IMR-90 (cell line): ENCODE measurements around the gene EPHA6. TPM values are rescaled to one million over a fixed set of nuclear protein-coding genes. Genes with fewer than 3 reads are reported as not detected.

ENCODE experiments used
- ATAC-seq: fragments of 200-7000 bp; cut with Tn5 transposase; 2 replicates; pipeline ENCODE4 v1.9.1; 2020; ENCODE audit warnings: low read depth, mild to moderate bottlenecking, moderate library complexity
- BruUV-seq: library from RNA; stranded (reverse); fragments of 400-500 nt; replicated peaks from 2 replicates; lab custom pipeline; 2021; lab: Mats Ljungman, UMichigan
- CTCF ChIA-PET: fragments of 300-600 bp; formaldehyde crosslinking; extraction: SDS; loops from one replicate; lab custom pipeline; 2021; ENCODE audit warnings: antibody characterized with exemption; lab: Yijun Ruan, JAX
- POLR2A ChIA-PET: fragments of 300-600 bp; sonication (Branson Sonifier 250); formaldehyde crosslinking; loops from one replicate; lab custom pipeline; 2022; ENCODE audit warnings: antibody characterized with exemption; ENCODE audit not compliant: unreplicated experiment; lab: Charles Lee
- DNase-seq: peaks from one replicate; pipeline ENCODE4 v3.0.0; 2013
- H2AFZ ChIP-seq: replicated peaks from 2 replicates; pipeline ENCODE3; 2013; ENCODE audit warnings: low read length, mild to moderate bottlenecking; ENCODE audit not compliant: poor library complexity
- H2AK5ac ChIP-seq: 2 replicates; pipeline ENCODE4 v1.6.1; 2013; ENCODE audit warnings: low read depth, low read length, inconsistent platforms
- H2AK9ac ChIP-seq: replicated peaks from 2 replicates; pipeline ENCODE3; 2013; ENCODE audit warnings: mild to moderate bottlenecking, low read depth, low read length, moderate library complexity; ENCODE audit not compliant: poor library complexity
- H2BK120ac ChIP-seq: 2 replicates; pipeline ENCODE4 v1.6.1; 2013; ENCODE audit warnings: low read depth, low read length, inconsistent platforms
- H2BK15ac ChIP-seq: 3 replicates; pipeline ENCODE4 v1.6.1; 2013; ENCODE audit warnings: low read depth, low read length, inconsistent platforms
- H2BK20ac ChIP-seq: 2 replicates; pipeline ENCODE4 v1.6.1; 2013; ENCODE audit warnings: low read depth, mild to moderate bottlenecking, inconsistent platforms, low read length, moderate library complexity
- H2BK5ac ChIP-seq: 2 replicates; pipeline ENCODE4 v1.6.1; 2013; ENCODE audit warnings: mild to moderate bottlenecking, low read depth, low read length, inconsistent platforms; ENCODE audit not compliant: poor library complexity, severe bottlenecking
- H3K14ac ChIP-seq: replicated peaks from 2 replicates; pipeline ENCODE4 v1.6.1; 2013; ENCODE audit warnings: low read depth, low read length, inconsistent platforms
- H3K18ac ChIP-seq: 2 replicates; pipeline ENCODE4 v1.6.1; 2013; ENCODE audit warnings: low read depth, low read length, control low read depth
- H3K23ac ChIP-seq: 2 replicates; pipeline ENCODE4 v1.6.1; 2013; ENCODE audit warnings: low read depth, low read length, inconsistent platforms
- H3K27ac ChIP-seq: 2 replicates; pipeline ENCODE4 v1.5.1; 2013; ENCODE audit warnings: mild to moderate bottlenecking, control low read depth, low read length; ENCODE audit not compliant: insufficient read depth
- H3K27me3 ChIP-seq: 2 replicates; pipeline ENCODE4 v1.6.1; 2013; ENCODE audit warnings: low read length; ENCODE audit not compliant: control insufficient read depth, insufficient read depth
- H3K36me3 ChIP-seq: 2 replicates; pipeline ENCODE4 v1.6.1; 2013; ENCODE audit warnings: low read length, mixed read lengths; ENCODE audit not compliant: control insufficient read depth, insufficient read depth
- H3K4ac ChIP-seq: 2 replicates; pipeline ENCODE4 v1.6.1; 2013; ENCODE audit warnings: low read depth, low read length, inconsistent platforms
- H3K4me1 ChIP-seq: 2 replicates; pipeline ENCODE4 v1.6.1; 2013; ENCODE audit warnings: low read length, mixed read lengths; ENCODE audit not compliant: control insufficient read depth, insufficient read depth
- H3K4me2 ChIP-seq: 2 replicates; pipeline ENCODE4 v1.6.1; 2013; ENCODE audit warnings: low read depth, mild to moderate bottlenecking, control low read depth, low read length, moderate library complexity
- H3K4me3 ChIP-seq: 2 replicates; pipeline ENCODE4 v1.5.1; 2013; ENCODE audit warnings: low read depth, mild to moderate bottlenecking, control low read depth, low read length, moderate library complexity; ENCODE audit not compliant: insufficient read depth
- H3K56ac ChIP-seq: 2 replicates; pipeline ENCODE4 v1.6.1; 2013; ENCODE audit warnings: low read length, inconsistent platforms; ENCODE audit not compliant: insufficient read depth; ENCODE audit errors: extremely low read depth
- H3K79me1 ChIP-seq, 2 experiments: 2 replicates each; pipeline ENCODE4 v1.6.1; 2013; ENCODE audit warnings: low read length in 2 of 2, inconsistent platforms in 1 of 2, low read depth in 1 of 2
- H3K9ac ChIP-seq: 2 replicates; pipeline ENCODE4 v1.6.1; 2013; ENCODE audit warnings: low read depth, low read length, control low read depth
- H3K9me1 ChIP-seq: 2 replicates; pipeline ENCODE4 v1.6.1; 2013; ENCODE audit warnings: low read length, inconsistent platforms; ENCODE audit not compliant: insufficient read depth
- H3K9me3 ChIP-seq: 2 replicates; pipeline ENCODE4 v1.6.1; 2013; ENCODE audit warnings: low read length; ENCODE audit not compliant: control insufficient read depth, insufficient read depth
- H4K20me1 ChIP-seq: 2 replicates; pipeline ENCODE4 v1.6.1; 2013; ENCODE audit warnings: low read length, inconsistent platforms; ENCODE audit not compliant: insufficient read depth
- H4K5ac ChIP-seq: 2 replicates; pipeline ENCODE4 v1.6.1; 2013; ENCODE audit warnings: mild to moderate bottlenecking, low read depth, low read length, control low read depth
- H4K8ac ChIP-seq, 2 experiments: 2 replicates each; pipeline ENCODE4 v1.6.1; 2013; ENCODE audit warnings: low read depth in 2 of 2, low read length in 2 of 2, control low read depth in 1 of 2, inconsistent platforms in 1 of 2
- H4K91ac ChIP-seq: 2 replicates; pipeline ENCODE4 v1.6.1; 2013; ENCODE audit warnings: low read depth, low read length, inconsistent platforms; ENCODE audit not compliant: insufficient read depth
- FOS ChIP-seq: fragments of 150-350 bp; IDR thresholded peaks from 2 replicates; pipeline ENCODE4 v1.6.1; 2016; ENCODE audit warnings: low read depth, low read length
- WGBS, 2 experiments: methylation state at CpG; one replicate each; pipeline versions ENCODE4 v1.1.5 to v1.1.7; 2013; ENCODE audit warnings: missing lambda C conversion rate in 2 of 2; ENCODE audit not compliant: insufficient read length in 1 of 2; ENCODE audit errors: extremely low coverage in 2 of 2; 5-methylcytosine and 5-hydroxymethylcytosine counted together
- dilution Hi-C: fragments of 300-500 bp; cut with HindIII; formaldehyde crosslinking; loops from one replicate; pipeline ENCODE4 v1.14.3; 2018; ENCODE audit warnings: low sequenced_read_pairs; ENCODE audit not compliant: unreplicated experiment
- in situ Hi-C: fragments of 300-500 bp; cut with MboI; formaldehyde crosslinking; loops from 3 replicates; pipeline ENCODE4 v1.14.3; 2019; ENCODE audit warnings: low sequenced_read_pairs, inconsistent platforms, mixed read lengths
- intact Hi-C: fragments of 100-400 bp; cut with micrococcal nuclease; formaldehyde crosslinking; loops from 2 replicates; pipeline ENCODE4 v1.10.0; 2022
- polyA plus RNA-seq, 3 experiments: library from polyadenylated mRNA; depleted of rRNA; stranded (reverse); fragments of >200 nt; gene quantifications; 2 replicates each; pipeline ENCODE4 v1.2.3, GENCODE V29; 2012; ENCODE audit warnings: low replicate concordance in 1 of 3
- total RNA-seq: library from RNA; depleted of rRNA; stranded (reverse); fragments of >200 nt; gene quantifications from 2 replicates; pipeline ENCODE4 v1.2.3, GENCODE V29; 2012

Gene EPHA6
- total and polyA plus RNA-seq, 2 of the 4 experiments (the other 2 are of a cell fraction): not detected

- ATAC-seq: no peak
- BruUV-seq: no TSS peak
These were observed 243.0 kb downstream of the EPHA6 start for GRCh38 chr3:97057365-97057764.

More at GRCh38 chr3:97057365-97057764, 243.0 kb downstream of the EPHA6 start:
- Histone ChIP-seq H4K8ac (no peak overlapping the region), H3K36me3 (no peaks in the 10 kb centered on the region), H2AK5ac (no peak overlapping the region), H3K27me3 (no peaks in the 10 kb centered on the region), H3K4ac (no peak overlapping the region), H3K4me1 (no peaks in the 10 kb centered on the region), H4K91ac (no peak overlapping the region), H3K14ac (no peak overlapping the region), H3K4me3 (no peak overlapping the region), H2BK5ac (no peak overlapping the region), H3K56ac (no peak overlapping the region), H3K27ac (no peak overlapping the region), H3K9ac (no peak overlapping the region), H2BK15ac (no peak overlapping the region), H2AFZ (no peak overlapping the region), H2BK20ac (no peak overlapping the region), H3K23ac (no peak overlapping the region), H3K4me2 (no peak overlapping the region), H3K9me3 (peaks cover 5% of the 10 kb centered on the region; the same call in 1 of the 2 replicates), H2BK120ac (no peak overlapping the region), H4K20me1 (no peaks in the 10 kb centered on the region), H3K79me1 (no peaks in the 10 kb centered on the region), H4K5ac (no peak overlapping the region), H2AK9ac (no peak overlapping the region), H3K9me1 (no peaks in the 10 kb centered on the region), H3K18ac (no peak overlapping the region)
- WGBS, 2 experiments: no CpG with 5 or more reads among the region's 3 CpGs
- DNase-seq: no peak
- dilution Hi-C loops (no loop called here), intact Hi-C loops (no loop called here), in situ Hi-C loops (no loop called here)
- ChIA-PET CTCF (no interaction called here), POLR2A (no interaction called here)
- no peak for TF ChIP-seq FOS
